Stimulated activated CD4-positive, alpha-beta T cell treated with anti-CD3 and anti-CD28 coated beads, Interleukin-4, amount 100 ng/mL, for 24 hours (primary cell): ENCODE data around the gene AIG1.

ENCODE experiments used
- DNase-seq: peaks from one replicate; pipeline ENCODE4 v3.0.0-alpha.2; 2020

AIG1 gene

DNA sequence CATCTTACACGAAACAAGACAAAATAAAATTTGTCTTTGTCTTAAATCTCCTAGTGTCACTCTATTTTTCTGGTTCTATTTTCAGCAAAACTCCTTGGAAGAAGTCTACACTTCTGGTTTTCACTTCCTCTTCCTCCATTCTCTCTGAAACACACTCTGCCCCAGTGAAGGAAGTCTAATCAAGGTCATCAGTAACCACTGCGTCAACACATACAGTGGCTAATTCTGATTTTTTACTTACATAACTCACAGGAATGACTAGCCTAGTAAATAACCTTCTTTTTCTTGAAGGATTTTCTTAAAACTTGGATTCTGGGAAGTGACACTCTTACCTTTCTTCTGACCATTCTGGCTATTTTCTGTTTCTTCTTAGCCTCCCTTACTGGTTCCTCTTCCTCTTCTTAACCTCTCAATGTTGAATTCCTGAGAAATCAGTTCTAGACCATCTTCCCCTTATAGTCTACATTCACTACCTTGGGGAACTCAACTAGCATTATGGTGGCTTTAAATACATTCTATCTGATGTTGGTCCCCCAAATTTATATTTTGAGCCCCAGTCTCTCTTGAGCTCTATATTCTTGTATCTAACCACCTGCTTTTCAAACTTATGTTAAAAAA lies 37.5 kb downstream of the AIG1 start:
- DNase-seq, result no peak

- DNase-seq, result no peak
These were observed 39.0 kb downstream of the AIG1 start for GRCh38 chr6:143099647-143100046.

DNA sequence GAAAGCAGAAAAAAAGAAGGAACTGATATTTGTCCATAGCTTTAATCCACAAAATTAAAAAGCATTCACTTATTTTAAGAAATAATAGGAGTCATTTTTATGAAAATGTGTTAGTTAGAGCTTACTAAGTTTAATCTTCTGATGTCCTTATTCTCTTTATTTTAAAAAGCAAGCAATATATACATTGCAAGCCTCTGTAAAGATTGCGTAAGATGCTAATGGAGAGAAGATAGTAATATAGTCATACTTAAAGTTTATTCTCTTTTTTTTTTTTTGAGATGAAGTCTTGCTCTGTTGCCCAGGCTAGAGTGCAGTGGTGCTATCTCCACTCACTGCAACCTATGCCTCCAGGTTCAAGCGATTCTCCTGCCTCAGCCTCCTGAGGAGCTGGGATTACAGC lies 39.7 kb downstream of the AIG1 start:
- no peak for DNase-seq

GRCh38 chr6:143103916-143104315 lies 43.2 kb downstream of the AIG1 start:
- no peak for DNase-seq

- DNase-seq, result no peak
These were observed 46.8 kb downstream of the AIG1 start for GRCh38 chr6:143107440-143107839.

GRCh38 chr6:143107911-143108761 lies 47.4 kb downstream of the AIG1 start:
- DNase-seq, result no peak

DNA sequence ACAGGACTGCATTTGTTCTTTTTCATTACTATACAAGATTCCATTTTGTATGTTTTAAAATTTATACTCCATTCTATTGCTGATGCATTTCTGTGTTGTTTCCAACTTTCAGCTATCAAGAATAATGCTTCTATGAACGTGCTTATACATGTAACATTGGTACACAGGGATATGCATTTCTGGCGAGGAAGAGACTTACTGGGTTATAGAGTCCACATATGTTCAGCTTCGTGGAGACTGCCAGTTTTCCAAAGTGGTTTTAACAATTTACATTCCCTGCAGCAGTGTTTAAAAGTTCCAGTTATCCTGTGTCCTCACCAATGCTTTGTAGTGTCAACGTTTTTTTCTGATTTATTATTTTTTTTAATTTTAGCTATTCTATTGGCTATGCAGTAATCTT lies 48.5 kb downstream of the AIG1 start:
- DNase-seq, result no peak

GRCh38 chr6:143110572-143110971 lies 49.9 kb downstream of the AIG1 start:
- DNase-seq, result no peak

- no peak for DNase-seq
These were observed 50.3 kb downstream of the AIG1 start for GRCh38 chr6:143110996-143111395.

DNA sequence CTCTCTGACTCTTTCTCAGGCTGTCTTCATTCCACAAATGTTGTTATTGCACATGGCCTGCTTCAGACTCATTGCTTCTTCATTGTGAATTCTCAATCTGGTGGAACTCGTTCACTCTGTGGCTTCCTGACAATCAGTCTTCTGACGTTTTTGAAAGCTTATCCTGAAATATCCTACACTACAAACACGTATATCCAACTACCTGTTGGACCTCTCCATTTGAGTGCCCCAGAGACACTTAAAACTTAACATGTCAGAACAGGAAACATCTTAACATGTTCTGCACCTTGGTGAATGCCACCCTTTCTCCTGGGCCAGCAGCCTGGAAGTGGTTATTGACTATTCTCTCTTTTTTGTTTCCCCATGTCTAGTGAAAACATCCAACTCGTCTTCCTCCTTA lies 50.8 kb downstream of the AIG1 start:
- no peak for DNase-seq

DNA sequence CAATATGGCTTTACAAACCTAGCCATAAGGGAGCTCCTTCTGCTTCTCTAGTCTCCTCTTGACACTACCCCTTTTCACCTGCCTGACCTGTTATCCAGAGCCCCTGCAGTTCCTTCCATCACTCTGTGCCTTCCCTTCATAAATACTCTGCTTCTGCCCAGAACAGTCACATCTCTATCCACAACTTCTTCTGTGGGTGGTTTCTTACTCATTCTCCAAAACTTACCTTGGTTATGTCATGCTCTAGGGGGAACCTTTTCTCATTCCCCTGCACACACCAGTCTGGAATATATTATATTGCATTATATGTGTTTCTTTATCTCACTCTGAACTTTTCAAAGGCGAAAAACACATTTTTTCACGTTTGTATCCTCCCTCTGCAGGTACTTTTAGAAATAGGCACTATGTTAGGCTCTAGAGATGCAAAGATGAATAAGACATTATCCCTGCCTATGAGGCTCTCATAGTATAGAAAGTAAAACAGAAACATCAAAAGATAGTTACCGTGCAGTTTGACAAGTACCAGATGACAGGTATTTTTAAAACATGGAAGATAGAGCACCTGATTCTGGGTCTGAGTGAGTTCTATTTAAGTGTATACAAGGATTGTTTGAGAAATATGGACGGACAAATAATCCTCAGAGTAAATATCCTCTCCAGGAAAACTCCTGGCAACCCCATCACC lies 51.5 kb downstream of the AIG1 start:
- DNase-seq, result no peak

DNA sequence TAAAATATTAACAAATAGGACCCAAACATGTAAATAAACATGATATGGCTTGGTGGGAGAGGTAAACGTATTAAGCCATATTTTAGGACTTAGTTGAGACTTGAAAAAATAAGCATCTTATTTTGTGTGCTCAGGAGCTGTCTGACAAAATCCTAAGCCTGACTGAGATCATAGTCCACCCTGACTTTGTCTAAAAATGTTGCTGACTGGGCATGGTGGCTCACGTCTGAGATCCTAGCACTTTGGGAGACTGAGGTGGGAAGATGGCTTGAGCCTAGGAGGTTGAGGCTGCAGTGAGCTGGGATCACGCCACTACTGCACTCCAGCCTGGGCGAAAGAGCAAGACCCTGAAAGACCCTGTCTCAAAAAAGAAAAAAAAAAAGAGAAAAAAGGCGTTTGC lies 52.1 kb downstream of the AIG1 start:
- no peak for DNase-seq

DNA sequence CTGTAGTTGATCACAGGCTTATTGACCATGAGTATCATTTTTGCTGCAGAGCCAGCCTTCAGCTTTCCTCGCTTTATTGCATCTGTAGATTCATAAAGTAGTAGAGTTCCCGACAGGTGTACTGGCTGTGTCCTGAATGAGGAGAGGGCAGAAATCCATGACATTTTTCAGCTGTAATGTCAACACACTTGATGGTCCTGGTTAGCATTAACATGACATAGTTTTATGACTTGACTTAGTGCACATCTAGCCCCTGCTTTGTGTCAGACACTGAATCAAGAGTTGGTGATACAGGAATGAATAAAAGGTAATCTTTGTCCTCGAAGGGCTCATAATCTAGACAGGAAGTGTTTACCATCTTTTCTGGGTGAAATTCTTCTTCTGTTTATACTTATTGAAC lies 55.0 kb downstream of the AIG1 start:
- DNase-seq, result no peak

DNA sequence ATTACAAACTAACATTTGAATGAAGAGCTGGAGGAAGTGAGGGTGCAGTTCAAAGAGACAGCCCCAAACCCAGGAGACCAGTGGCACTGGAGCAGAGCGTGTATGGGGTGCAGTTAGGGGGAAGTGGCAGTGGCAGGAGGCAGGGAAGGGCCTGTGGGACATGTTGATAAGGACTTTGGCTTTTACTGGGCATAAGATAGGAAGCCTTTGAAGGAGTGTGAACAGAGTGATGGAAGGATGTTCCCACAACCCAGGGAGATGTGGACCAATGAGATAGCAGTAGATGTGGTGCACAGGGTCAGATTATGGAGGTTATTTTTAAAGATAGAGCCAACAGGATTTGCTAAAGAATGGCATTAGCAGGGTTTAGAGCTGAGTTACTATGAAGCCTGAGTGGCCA lies 56.4 kb downstream of the AIG1 start:
- no peak for DNase-seq

GRCh38 chr6:143119260-143119659 lies 58.6 kb downstream of the AIG1 start:
- no peak for DNase-seq

DNA sequence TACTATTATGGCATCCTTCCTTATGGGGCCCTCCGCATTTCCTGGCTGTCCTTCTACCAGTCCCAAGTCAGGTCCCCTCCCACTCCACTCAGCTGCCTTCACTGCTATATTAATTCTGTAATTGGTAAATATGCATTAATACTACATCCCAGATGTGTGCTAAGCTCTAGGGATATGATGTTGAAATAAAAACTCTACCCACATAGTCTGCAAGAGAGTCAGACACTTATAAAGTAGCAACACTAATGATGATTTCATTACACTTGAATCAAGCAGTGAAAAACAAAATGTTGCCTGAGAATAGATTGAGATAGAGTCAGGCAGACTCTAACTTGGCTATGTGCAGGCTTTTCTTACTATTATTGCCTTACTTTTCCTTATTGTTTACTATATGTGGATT lies 62.4 kb downstream of the AIG1 start:
- no peak for DNase-seq

DNA sequence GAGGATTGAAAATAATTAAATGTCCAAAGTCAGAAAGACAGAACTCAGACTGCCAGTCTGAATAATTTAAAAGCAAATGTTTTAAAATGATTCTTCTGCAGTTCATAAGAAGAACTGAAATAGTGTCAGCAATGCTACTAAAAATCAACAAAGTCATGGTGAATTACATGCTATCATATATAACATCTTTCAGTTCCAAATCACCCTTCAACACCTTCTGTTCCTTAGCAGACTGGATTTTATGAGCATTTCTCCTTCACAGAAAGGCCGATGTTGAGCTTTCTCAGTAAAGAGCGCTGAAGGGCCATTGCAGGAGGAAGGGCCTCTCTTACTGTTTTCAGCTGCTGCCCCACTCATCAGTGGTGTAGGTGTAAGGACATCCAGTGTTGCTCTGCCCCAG lies 63.3 kb downstream of the AIG1 start:
- DNase-seq, result no peak

- no peak for DNase-seq
These were observed 64.8 kb downstream of the AIG1 start for GRCh38 chr6:143125455-143125854.

DNA sequence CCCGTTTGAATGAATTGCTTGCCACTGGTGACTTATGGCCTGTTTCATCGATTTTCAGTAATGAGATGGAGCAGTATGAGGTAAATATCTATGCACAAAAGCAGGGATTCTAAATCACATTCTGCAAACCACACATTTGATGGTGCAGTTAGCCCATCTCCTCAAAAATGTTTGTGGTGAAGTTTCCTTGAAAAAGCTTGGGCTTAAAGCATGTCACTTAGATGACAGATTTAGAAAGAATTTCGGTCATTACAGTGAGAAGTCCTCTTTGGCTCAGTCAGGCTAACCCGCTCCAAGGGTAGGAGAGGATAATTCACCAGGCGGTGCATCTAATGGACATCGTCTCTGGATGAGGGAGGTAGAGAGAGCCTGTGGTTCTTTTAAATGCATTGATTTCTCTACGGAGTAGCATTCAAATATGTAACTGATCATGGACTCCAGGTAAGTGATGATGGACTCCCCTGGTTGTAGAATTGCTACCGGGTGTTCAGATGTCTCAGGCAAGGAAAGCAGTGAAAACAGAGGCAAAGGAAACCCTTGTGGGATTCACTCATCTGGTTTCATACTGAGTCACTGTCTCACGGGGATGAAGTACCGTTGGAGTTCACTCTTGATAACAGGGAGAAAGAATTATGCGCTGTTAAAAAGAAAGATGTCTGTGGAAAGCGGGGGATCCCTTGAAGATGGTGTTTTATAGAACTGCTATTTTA lies 65.3 kb downstream of the AIG1 start:
- no peak for DNase-seq

DNA sequence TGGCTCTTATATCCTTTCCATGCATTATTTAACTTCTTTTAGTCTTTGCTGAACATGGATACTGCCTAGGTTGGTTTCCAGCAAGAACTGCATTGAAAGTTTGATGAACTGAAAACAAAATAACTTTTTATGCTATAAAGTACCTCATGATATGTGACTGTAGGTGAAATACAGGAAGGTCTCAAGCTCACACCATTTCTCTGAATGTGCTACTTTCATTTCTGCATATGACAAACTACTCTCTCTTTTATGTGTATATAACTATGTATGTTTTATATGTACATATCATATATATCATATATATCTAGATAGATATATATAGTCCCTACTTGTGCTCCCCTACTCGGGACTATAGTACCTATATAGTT lies 65.9 kb downstream of the AIG1 start:
- no peak for DNase-seq

GRCh38 chr6:143127941-143128680 lies 67.4 kb downstream of the AIG1 start:
- DNase-seq, result no peak

- DNase-seq, result no peak
These were observed 68.0 kb downstream of the AIG1 start for GRCh38 chr6:143128681-143129015.

- DNase-seq, result no peak
These were observed 70.2 kb downstream of the AIG1 start for GRCh38 chr6:143130928-143131327.
